HL-60 (cell line): Measurements from ENCODE around the gene WWOX.

Source experiments
- CTCF ChIP-seq: IDR thresholded peaks from one replicate; pipeline ENCODE4 v1.5.1; 2011; ENCODE audit warnings: low read length, control low read depth, inconsistent platforms; ENCODE audit not compliant: insufficient read depth
- REST ChIP-seq: IDR thresholded peaks from 2 replicates; pipeline ENCODE4 v1.6.1; 2012; ENCODE audit warnings: low read depth; ENCODE audit not compliant: insufficient replicate concordance

GRCh38 chr16:78490847-78491246 is 391.4 kb downstream of the WWOX start:
- TF ChIP-seq CTCF (no peak), REST (no peak)
